Mesendoderm (in vitro differentiated cells): ENCODE data around the gene SIGLEC14.
A peak's percentile ranks its signal among the peaks of the same experiment; 100 is the strongest.
"Not testable (repeated sequence)": the region's sequence is repeated elsewhere in the genome, so short reads cannot be mapped to it uniquely, and the experiment has no call there.

Experiments
- DNase-seq: peaks from one replicate; pipeline ENCODE4 v3.0.0; 2013
- H2AK5ac ChIP-seq: 2 replicates; pipeline ENCODE4 v1.6.1; 2013; ENCODE audit warnings: low read length, inconsistent platforms
- H2BK120ac ChIP-seq: 2 replicates; pipeline ENCODE4 v1.6.1; 2013; ENCODE audit warnings: low read depth, mild to moderate bottlenecking, low read length, moderate library complexity, mixed read lengths
- H2BK15ac ChIP-seq: replicated peaks from 2 replicates; pipeline ENCODE4 v1.6.1; 2013; ENCODE audit warnings: low read depth, mild to moderate bottlenecking, moderate library complexity
- H2BK5ac ChIP-seq: 2 replicates; pipeline ENCODE4 v1.6.1; 2013; ENCODE audit warnings: low read length, inconsistent platforms
- H3K18ac ChIP-seq: 2 replicates; pipeline ENCODE4 v1.6.1; 2013; ENCODE audit warnings: mild to moderate bottlenecking, low read length, mixed read lengths
- H3K23ac ChIP-seq: one replicate; pipeline ENCODE4 v1.6.1; 2013; ENCODE audit warnings: low read length
- H3K27ac ChIP-seq: 2 replicates; pipeline ENCODE4 v1.5.1; 2013; ENCODE audit warnings: low read depth, mild to moderate bottlenecking, inconsistent platforms, low read length, moderate library complexity
- H3K27me3 ChIP-seq: 2 replicates; pipeline ENCODE4 v1.6.1; 2013; ENCODE audit warnings: low read length, control low read depth, mild to moderate bottlenecking, inconsistent platforms; ENCODE audit not compliant: insufficient read depth, poor library complexity
- H3K36me3 ChIP-seq: 2 replicates; pipeline ENCODE4 v1.6.1; 2013; ENCODE audit warnings: low read length, inconsistent platforms; ENCODE audit not compliant: control insufficient read depth, insufficient read depth
- H3K4ac ChIP-seq: one replicate; pipeline ENCODE4 v1.6.1; 2013; ENCODE audit warnings: low read depth, mild to moderate bottlenecking, low read length, moderate library complexity
- H3K4me1 ChIP-seq: 2 replicates; pipeline ENCODE4 v1.6.1; 2013; ENCODE audit warnings: low read depth, low read length, inconsistent platforms; ENCODE audit not compliant: control insufficient read depth
- H3K4me2 ChIP-seq: 2 replicates; pipeline ENCODE4 v1.6.1; 2013; ENCODE audit warnings: low read length
- H3K4me3 ChIP-seq: 2 replicates; pipeline ENCODE4 v1.5.1; 2013; ENCODE audit warnings: mild to moderate bottlenecking, low read length
- H3K56ac ChIP-seq: one replicate; pipeline ENCODE4 v1.6.1; 2013; ENCODE audit warnings: low read length
- H3K79me1 ChIP-seq: 2 replicates; pipeline ENCODE4 v1.6.1; 2013; ENCODE audit warnings: low read length, inconsistent platforms
- H3K79me2 ChIP-seq: 2 replicates; pipeline ENCODE4 v1.6.1; 2013; ENCODE audit warnings: mild to moderate bottlenecking, low read length; ENCODE audit not compliant: control insufficient read depth, insufficient read depth
- H3K9ac ChIP-seq: 2 replicates; pipeline ENCODE4 v1.6.1; 2013; ENCODE audit warnings: low read length, inconsistent platforms
- H4K5ac ChIP-seq: one replicate; pipeline ENCODE4 v1.6.1; 2013; ENCODE audit warnings: low read length
- H4K8ac ChIP-seq: one replicate; pipeline ENCODE4 v1.6.1; 2013; ENCODE audit warnings: low read depth, mild to moderate bottlenecking, control low read depth, low read length, moderate library complexity
- WGBS: extraction: QIAGEN DNeasy Blood & Tissue Kit; methylation state at CpG from one replicate; pipeline ENCODE4 v1.1.7; 2013; ENCODE audit warnings: low lambda C conversion rate, missing lambda C conversion rate; ENCODE audit not compliant: insufficient coverage; ENCODE audit errors: extremely low coverage; 5-methylcytosine and 5-hydroxymethylcytosine counted together

Gene SIGLEC14

GRCh38 chr19:51632126-51632525 is 14.5 kb downstream of the SIGLEC14 start:
- Histone ChIP-seq H3K4ac (no peak overlapping the region), H3K79me1 (no peaks in the 10 kb centered on the region), H2BK120ac (no peak overlapping the region), H2BK15ac (no peak overlapping the region), H3K4me2 (no peak overlapping the region), H3K4me3 (no peak overlapping the region), H3K23ac (no peak overlapping the region), H3K4me1 (no peaks in the 10 kb centered on the region), H3K36me3 (no peaks in the 10 kb centered on the region), H3K56ac (no peak overlapping the region), H4K5ac (no peak overlapping the region), H3K27me3 (no peaks in the 10 kb centered on the region), H3K9ac (no peak overlapping the region), H2BK5ac (no peak overlapping the region), H3K27ac (no peak overlapping the region), H2AK5ac (no peak overlapping the region), H3K79me2 (no peaks in the 10 kb centered on the region), H4K8ac (no peak overlapping the region), H3K18ac (no peak overlapping the region)
- no CpG with 5 or more reads among the region's 5 CpGs for WGBS
- DNase-seq, result no peak

GRCh38 chr19:51630315-51630714 is 16.3 kb downstream of the SIGLEC14 start, which contains the start of gene SIGLEC5:
TSS of gene SIGLEC5 (minus strand) at chr19:51630401. CDS start at chr19:51630335, 66 bp downstream.
- not testable (repeated sequence) for H3K56ac ChIP-seq, H2BK120ac ChIP-seq, H3K4me3 ChIP-seq, H3K23ac ChIP-seq, H3K9ac ChIP-seq, H3K36me3 ChIP-seq, H3K27ac ChIP-seq, H3K79me2 ChIP-seq, H3K27me3 ChIP-seq, H4K5ac ChIP-seq, H3K18ac ChIP-seq, H3K4ac ChIP-seq, H3K4me2 ChIP-seq, H4K8ac ChIP-seq, H2AK5ac ChIP-seq, H3K79me1 ChIP-seq, H2BK5ac ChIP-seq, DNase-seq, H3K4me1 ChIP-seq, H2BK15ac ChIP-seq
- no CpG with 5 or more reads among the region's 13 CpGs for WGBS

DNA sequence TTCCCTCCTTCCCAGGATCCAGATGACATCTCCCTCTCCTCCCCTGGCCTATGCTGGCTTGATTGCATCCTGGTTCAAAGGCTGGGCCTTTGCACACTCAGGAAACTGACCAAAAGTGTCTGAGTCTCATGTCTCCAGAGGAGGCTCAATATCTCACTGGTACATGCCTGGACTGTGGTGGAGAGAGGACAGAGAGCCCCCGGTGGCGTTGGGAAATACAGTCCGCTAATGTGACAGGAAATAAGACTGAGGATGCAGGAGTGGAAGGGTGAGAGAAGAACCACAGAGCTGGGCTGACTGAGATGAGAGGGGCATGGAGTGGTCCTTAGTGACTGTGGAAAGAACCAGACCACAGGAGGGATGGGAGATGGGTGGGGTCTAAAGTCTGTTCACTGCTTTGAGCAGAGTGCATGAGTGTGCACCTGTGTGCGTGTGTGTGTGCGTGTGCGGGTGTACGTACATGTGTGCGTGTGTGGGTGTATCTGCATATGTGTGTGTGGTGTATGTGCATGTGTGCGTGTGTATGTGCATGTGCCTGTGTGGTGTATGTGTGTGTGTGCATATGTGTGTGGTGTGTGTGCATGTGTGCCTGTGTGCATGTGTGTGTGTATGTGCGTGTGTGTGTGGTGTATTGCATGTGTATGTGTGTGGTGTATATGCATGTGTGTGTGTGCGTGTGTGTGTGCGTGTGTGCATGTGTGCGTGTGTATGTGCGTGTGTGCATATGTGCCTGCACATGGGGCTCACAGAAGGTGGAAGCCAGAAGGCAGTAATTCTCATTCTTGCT is 18.3 kb downstream of the SIGLEC14 start:
- Histone ChIP-seq H3K27me3 (no peaks in the 10 kb centered on the region), H3K23ac (no peak overlapping the region), H4K5ac (no peak overlapping the region), H3K79me2 (no peaks in the 10 kb centered on the region), H2AK5ac (no peak overlapping the region), H4K8ac (no peak overlapping the region), H2BK120ac (no peak overlapping the region), H3K36me3 (no peaks in the 10 kb centered on the region), H3K18ac (no peak overlapping the region), H3K4ac (no peak overlapping the region), H2BK5ac (no peak overlapping the region), H3K9ac (no peak overlapping the region), H2BK15ac (no peak overlapping the region), H3K4me3 (peak overlapping the region; percentile 12), H3K79me1 (no peaks in the 10 kb centered on the region), H3K27ac (no peak overlapping the region), H3K4me1 (no peaks in the 10 kb centered on the region), H3K56ac (no peak overlapping the region), H3K4me2 (no peak overlapping the region)
- no peak for DNase-seq
- no CpG with 5 or more reads among the region's 14 CpGs for WGBS

DNA sequence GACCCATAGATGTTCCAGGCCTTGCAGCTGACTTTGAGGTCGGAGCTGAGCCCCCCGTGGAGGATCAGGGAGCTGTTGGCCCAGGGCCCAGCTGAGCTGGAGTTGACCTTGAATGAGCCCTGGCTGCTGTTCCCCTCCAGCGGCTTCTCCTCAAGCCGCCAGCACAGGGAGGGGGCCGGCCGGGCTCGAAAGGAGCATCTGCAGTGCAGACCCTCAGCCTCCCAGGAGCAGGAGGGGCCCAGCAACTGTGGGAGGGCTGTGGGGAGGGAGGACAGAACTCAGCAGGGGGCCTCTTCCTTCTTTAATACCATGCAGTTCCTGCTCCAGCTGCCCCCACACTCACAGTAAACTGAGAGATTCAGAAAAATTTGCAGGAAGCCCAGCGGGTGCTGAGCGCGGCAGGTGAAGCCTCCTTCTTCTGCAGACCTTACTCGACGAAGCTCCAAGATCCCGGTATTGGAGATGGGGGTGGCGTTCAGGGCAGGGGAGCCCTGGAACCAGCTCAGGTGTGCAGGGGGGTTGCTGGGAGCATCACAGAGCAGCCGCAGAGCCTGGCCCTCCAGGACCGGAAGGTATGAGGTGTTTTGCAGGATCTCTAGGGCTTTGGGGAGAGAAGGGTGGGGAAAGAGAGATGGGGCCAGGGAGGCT is 19.0 kb downstream of the SIGLEC14 start:
- Histone ChIP-seq H3K56ac (no peak overlapping the region), H3K4me3 (no peak overlapping the region), H3K27ac (no peak overlapping the region), H4K5ac (no peak overlapping the region), H3K18ac (no peak overlapping the region), H3K79me2 (no peaks in the 10 kb centered on the region), H2BK120ac (no peak overlapping the region), H2BK5ac (no peak overlapping the region), H2AK5ac (no peak overlapping the region), H2BK15ac (no peak overlapping the region), H3K79me1 (no peaks in the 10 kb centered on the region), H4K8ac (no peak overlapping the region), H3K4me1 (no peaks in the 10 kb centered on the region), H3K4me2 (no peak overlapping the region), H3K27me3 (no peaks in the 10 kb centered on the region), H3K9ac (no peak overlapping the region), H3K23ac (no peak overlapping the region), H3K4ac (no peak overlapping the region), H3K36me3 (no peaks in the 10 kb centered on the region)
- no CpG with 5 or more reads among the region's 16 CpGs for WGBS
- no peak for DNase-seq

DNA sequence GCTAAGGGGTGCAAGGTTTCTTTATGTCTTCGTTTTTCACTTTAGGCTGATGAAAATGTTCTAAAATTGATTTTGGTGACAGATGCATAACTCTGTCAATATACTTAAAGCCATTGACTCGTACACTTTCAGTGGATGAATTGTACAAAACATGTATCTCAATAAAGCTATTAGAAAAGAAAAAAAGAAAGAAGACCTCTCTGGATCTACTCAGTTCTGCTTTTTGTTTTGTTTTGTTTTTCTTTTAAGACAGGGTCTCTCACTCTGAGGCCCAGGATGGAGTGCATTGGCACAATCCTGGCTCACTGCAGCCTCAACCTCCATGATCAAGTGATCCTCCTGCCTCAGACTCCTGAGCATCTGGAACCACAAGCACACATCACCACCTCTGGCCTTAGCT is 19.9 kb downstream of the SIGLEC14 start:
- Histone ChIP-seq H4K5ac (no peak overlapping the region), H3K27me3 (no peaks in the 10 kb centered on the region), H3K79me2 (no peaks in the 10 kb centered on the region), H2BK15ac (no peak overlapping the region), H2BK5ac (no peak overlapping the region), H3K18ac (no peak overlapping the region), H4K8ac (no peak overlapping the region), H2BK120ac (no peak overlapping the region), H2AK5ac (no peak overlapping the region), H3K9ac (no peak overlapping the region), H3K27ac (no peak overlapping the region), H3K4me2 (no peak overlapping the region), H3K23ac (no peak overlapping the region), H3K79me1 (no peaks in the 10 kb centered on the region), H3K4ac (no peak overlapping the region), H3K4me3 (no peak overlapping the region), H3K56ac (no peak overlapping the region), H3K36me3 (no peaks in the 10 kb centered on the region), H3K4me1 (no peaks in the 10 kb centered on the region)
- no peak for DNase-seq
- no CpG with 5 or more reads among the region's 2 CpGs for WGBS
